GM12873 (cell line): ENCODE data around the gene ALKBH8.

Experiments used
- TF ChIP-seq, protein P1 (sequence below): IDR thresholded peaks from 2 replicates; pipeline ENCODE4 v1.5.1; 2012; ENCODE audit warnings: low read depth, mild to moderate bottlenecking, moderate library complexity, low read length, control low read depth; ENCODE audit not compliant: insufficient read depth; ENCODE audit errors: missing control alignments

Gene ALKBH8

DNA sequence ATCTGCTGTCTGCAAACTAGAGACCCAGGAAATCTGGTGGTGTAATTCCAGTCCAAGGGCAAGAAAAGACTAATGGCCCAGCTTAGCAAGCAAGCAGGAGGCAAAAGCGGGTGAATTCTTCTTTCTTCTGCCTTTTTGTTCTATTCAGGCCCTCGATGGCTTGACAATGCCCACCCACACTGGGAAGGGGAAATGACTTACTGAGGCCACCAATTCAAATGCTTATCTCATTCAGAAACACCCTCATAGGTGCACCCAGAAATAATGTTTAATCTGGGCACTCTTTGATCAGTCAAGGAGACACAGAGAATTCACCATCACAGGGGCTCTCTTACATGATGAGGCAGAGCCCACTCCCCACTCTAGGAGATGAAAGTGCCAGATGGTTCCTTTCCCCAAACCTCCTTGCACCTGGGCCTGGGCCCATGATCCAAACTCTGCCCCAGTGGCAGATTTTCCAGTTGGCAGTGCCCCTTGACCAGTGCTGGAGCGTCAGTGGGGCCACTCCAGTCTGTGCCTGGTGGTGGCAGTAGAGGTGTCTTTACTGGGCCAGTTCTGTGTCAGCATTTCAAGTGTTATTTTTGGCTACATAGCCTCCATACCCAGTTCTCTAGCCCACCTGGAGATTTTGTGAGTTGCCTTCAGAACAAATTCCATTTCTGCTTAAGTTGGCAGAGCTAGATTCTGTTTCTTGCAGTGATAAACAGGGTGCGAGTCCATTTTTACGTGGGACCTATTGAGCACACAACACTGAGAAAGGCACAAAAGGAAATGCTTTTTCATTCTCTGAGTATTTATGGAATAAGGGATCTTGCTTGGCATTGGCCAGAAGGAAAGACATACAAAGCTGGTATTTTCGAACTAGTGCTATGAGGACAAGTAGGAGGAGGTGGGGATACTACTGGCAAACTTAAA lies 32.9 kb upstream of the ALKBH8 start:
- TF ChIP-seq, protein P1, sequence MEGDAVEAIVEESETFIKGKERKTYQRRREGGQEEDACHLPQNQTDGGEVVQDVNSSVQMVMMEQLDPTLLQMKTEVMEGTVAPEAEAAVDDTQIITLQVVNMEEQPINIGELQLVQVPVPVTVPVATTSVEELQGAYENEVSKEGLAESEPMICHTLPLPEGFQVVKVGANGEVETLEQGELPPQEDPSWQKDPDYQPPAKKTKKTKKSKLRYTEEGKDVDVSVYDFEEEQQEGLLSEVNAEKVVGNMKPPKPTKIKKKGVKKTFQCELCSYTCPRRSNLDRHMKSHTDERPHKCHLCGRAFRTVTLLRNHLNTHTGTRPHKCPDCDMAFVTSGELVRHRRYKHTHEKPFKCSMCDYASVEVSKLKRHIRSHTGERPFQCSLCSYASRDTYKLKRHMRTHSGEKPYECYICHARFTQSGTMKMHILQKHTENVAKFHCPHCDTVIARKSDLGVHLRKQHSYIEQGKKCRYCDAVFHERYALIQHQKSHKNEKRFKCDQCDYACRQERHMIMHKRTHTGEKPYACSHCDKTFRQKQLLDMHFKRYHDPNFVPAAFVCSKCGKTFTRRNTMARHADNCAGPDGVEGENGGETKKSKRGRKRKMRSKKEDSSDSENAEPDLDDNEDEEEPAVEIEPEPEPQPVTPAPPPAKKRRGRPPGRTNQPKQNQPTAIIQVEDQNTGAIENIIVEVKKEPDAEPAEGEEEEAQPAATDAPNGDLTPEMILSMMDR: peak; percentile 69

DNA sequence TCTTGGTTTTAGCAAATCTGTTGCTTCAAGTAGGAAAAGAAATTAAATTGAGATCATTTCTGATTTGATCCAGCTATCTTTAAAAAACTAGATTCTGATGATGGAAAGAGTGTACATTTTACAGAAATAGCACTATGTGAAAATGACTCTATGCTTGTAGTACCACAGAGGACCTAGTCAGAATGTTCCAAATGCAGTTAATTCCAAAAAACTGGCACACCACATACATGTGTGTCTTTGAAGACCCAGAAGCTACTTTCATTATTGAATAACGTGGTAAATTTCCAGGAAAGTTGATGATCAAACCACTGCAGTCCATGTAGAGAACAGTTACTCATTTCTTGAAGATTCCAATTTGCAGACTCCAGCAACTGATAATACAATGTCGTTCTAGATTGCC lies 29.2 kb upstream of the ALKBH8 start:
- TF ChIP-seq, protein P1: no peak

DNA sequence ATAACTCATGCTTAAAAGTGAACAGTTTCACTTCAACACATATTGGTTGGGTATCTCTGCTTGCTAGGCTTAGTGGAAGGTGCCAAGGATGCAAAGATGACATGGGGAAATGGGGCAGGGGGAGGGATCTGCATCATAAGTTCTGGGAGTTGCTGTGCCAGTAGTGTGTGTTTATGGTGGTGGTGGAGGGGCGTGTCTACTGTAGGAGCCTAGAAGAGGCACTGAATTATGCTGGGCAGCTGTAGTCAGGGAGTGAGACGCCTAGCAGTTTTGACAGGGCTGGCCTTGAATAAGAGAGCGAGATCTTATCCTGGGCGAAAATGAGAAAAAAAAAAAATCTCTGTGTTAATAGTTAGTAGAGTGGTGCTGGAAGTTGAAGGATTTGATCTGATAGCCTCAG lies 28.4 kb upstream of the ALKBH8 start:
- TF ChIP-seq, protein P1: no peak

DNA sequence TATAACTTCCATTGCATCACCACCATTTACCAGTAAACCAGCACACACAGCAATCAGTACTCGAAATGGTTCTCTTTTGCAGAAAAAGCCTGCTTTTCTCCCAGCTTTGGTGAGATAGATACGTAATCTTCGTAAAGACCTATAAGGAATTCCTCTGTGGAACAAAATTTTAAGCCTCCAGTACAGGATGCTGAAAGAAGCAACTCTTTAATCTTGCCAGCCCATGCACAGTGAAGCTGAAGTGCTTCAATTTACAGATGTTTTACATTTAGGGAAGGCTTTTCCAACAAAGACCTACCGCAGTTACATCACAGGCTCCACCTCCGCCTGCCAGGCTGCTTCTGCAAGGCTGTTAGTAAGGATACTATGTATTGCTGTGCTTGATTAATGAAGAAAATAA lies 27.3 kb upstream of the ALKBH8 start:
- TF ChIP-seq, protein P1: no peak

DNA sequence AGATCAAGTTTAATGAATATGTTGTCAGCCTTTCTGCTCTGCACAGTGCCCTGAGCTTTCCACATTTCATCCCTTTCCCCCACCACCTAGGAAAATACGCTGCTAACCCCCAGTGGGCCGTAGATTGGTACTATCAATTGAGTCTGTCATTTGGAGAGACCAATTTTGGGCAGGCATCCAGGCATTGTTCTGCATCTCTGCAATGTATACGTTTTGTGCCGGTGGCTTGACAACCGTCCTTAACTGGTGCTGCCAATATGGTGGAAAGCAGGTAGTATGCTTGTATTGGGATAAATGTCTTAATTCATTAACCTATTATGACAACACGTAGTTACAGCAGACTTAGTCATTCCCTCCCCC lies 26.7 kb upstream of the ALKBH8 start:
- TF ChIP-seq, protein P1: no peak

DNA sequence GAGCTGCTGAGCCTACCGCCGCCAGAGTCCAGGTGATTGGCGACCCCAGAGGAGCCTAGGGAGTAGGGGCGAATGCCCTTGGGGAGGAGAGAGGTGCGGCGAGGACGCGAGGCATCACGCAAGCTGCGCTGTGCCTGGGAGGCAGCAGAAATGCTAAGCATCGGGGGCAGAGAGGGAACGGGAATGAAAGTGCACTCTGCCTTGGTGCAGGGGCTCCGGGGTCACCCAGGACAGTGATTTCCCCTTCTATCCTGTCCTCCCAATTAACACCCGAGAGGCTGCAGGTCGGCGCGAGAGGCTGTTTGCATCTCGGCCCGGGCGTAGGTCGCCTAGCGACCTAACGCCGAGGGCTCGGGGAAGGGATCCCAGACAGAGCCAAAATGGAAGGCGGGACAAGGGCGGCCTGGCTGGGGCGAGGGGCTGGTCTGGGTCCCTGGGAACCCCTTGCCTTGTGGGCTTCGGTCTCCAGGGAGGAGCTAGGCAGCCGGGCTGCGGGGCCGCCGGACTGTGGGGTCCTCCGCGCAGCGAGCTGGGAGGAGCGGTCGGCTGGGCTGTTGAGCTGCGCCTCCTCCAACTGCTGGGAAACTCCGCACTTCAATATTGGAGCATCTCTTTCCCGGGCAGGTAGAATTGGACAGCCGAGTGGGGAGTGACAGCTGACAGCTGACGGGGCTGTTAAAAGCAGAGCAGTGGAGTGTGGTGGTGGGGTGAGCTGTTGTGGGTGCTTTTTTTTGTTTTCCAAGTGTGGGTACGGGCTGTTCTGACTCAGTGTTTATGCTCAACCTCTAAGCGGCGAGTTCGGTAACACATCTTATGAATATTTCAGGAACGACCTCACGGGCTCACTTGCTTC lies 26.1 kb upstream of the ALKBH8 start:
- TF ChIP-seq, protein P1: no peak

DNA sequence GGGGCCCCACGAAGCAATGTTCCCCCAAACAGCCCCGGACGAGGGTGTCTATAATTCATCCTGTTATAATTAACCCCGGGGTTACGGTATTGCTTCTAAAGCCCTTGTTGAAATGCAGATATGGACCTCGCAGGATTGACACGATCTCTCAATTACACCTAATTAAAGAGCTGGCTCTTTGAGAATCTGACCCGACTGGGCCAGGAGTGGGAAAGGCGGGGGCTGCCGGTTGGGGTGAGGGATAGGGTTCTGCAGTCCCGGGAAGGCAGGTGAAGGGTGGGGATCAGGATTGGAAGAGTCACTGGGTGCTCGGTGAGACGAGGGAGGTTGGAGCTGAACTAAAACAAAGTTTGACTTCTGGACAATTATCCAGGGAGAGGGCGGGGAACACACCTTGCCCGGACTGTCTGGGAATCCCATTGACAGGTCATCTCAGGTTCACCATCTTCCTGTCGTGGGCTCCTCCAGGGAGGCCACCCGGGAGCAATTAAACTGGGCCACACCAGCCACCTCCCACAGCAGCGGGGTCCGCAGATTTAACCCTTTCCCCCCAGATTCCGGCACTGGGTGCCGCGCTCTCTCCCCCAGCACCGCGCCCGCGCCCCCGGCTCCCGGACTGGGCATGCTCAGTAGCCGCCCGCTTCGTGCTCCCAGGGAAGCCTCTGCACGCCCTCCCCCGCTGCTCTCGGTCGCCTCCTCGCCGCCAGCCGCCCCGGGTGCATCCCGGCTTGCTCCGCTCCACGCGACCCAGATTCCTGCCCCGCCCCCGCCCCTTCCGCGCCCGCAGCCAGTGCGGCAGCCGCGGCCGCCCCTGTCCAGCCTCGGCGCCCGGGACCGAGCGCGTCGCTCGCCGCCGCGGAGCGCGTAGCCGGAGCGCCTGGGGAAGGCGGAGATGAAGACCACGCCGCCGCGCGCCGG lies 25.2 kb upstream of the ALKBH8 start, which contains the start of gene ELMOD1:
TSS of gene ELMOD1 (plus strand) at position 688 of the 918 bp plus-strand sequence. CDS start 27,043 bp downstream, outside the sequence.
- TF ChIP-seq, protein P1: no peak
